GM10266 (cell line): ENCODE measurements around the gene SLC30A4.

ENCODE experiments used
- DNase-seq: peaks from one replicate; pipeline ENCODE4 v3.0.0; 2012; ENCODE audit errors: extremely low spot score
- CTCF ChIP-seq: IDR thresholded peaks from 2 replicates; pipeline ENCODE4 v1.5.1; 2012; ENCODE audit warnings: mild to moderate bottlenecking, low read depth; ENCODE audit not compliant: control insufficient read depth, insufficient read depth; ENCODE audit errors: missing control alignments

Gene SLC30A4

GRCh38 chr15:45546789-45547188 lies 24.2 kb upstream of the SLC30A4 start:
- no peak for TF ChIP-seq CTCF
- DNase-seq = no peak

- no peak for TF ChIP-seq CTCF
- DNase-seq = no peak
Observed at GRCh38 chr15:45544266-45545023, 21.9 kb upstream of the SLC30A4 start.

- no peak for DNase-seq
- TF ChIP-seq CTCF = no peak
Observed at GRCh38 chr15:45543051-45543450, 20.5 kb upstream of the SLC30A4 start.

- no peak for TF ChIP-seq CTCF
- no peak for DNase-seq
Observed at GRCh38 chr15:45540531-45540930, 18.0 kb upstream of the SLC30A4 start.

GRCh38 chr15:45539680-45540079 lies 17.1 kb upstream of the SLC30A4 start:
- no peak for DNase-seq
- TF ChIP-seq CTCF = no peak

GRCh38 chr15:45536934-45537333 lies 14.4 kb upstream of the SLC30A4 start:
- no peak for TF ChIP-seq CTCF
- no peak for DNase-seq

- DNase-seq = no peak
- no peak for TF ChIP-seq CTCF
Observed at GRCh38 chr15:45535486-45536042, 13.0 kb upstream of the SLC30A4 start.
